ENCODE data around the gene CCDC17. TPM values are rescaled to one million over a fixed set of nuclear protein-coding genes. Genes with fewer than 3 reads are reported as not detected.
A peak's percentile ranks its signal among the peaks of the same experiment; 100 is the strongest.

CCDC17 gene
- total RNA-seq, 1 experiment from 2014 or later, result 3.9 TPM

GRCh38 chr1:45647248-45648021, 23.6 kb upstream of the CCDC17 start:
- BruUV-seq (replicated peaks), result no TSS peak
- Mint-ChIP-seq H3K9me3 (ENCODE audit: unreplicated experiment) (no peaks in the 10 kb centered on the region), H3K27me3 (ENCODE audit: insufficient read depth, unreplicated experiment) (no peaks in the 10 kb centered on the region), H3K36me3 (ENCODE audit: insufficient read depth, unreplicated experiment) (peaks cover 68% of the 10 kb centered on the region), H3K4me3 (ENCODE audit: unreplicated experiment) (no peak overlapping the region), H3K4me1 (ENCODE audit: insufficient read depth, unreplicated experiment) (peaks cover 3% of the 10 kb centered on the region), H3K27ac (ENCODE audit: low read depth, unreplicated experiment) (peak overlapping the region; percentile 43)
- no peak for TF ChIP-seq CTCF (IDR thresholded peaks at IDR 0.05; ENCODE audit: unreplicated experiment)
- ChIA-PET CTCF (interaction anchor here (0.5 to 1.4 kb wide), 3 partner anchors 18 to 142 kb away, joined by 3 read pairs; no protein-coding TSS in a partner anchor), POLR2A (interaction anchor here (1.6 kb wide), 1 partner anchor 8 kb away, joined by 12 read pairs; no protein-coding TSS in a partner anchor)
- no peak for DNase-seq (ENCODE audit: unreplicated experiment)
- intact Hi-C loops (cut with micrococcal nuclease), result no loop called here

GRCh38 chr1:45644661-45645060, 20.8 kb upstream of the CCDC17 start:
- Mint-ChIP-seq H3K27ac (ENCODE audit: low read depth, unreplicated experiment) (peak overlapping the region; percentile 58), H3K27me3 (ENCODE audit: insufficient read depth, unreplicated experiment) (no peaks in the 10 kb centered on the region), H3K9me3 (ENCODE audit: unreplicated experiment) (no peaks in the 10 kb centered on the region), H3K36me3 (ENCODE audit: insufficient read depth, unreplicated experiment) (peaks cover 54% of the 10 kb centered on the region), H3K4me3 (ENCODE audit: unreplicated experiment) (no peak overlapping the region), H3K4me1 (ENCODE audit: insufficient read depth, unreplicated experiment) (peaks cover 3% of the 10 kb centered on the region)
- ChIA-PET POLR2A (interaction anchor here (0.6 to 3.1 kb wide), 6 partner anchors 11 to 44 kb away, joined by 3 to 10 read pairs (median 4); partner anchors contain the start of genes GPBP1L1 and TMEM69), CTCF (interaction anchor here (0.9 kb wide), 1 partner anchor 43 kb away, joined by 3 read pairs; no protein-coding TSS in a partner anchor)
- DNase-seq (ENCODE audit: unreplicated experiment), result no peak
- intact Hi-C loops (cut with micrococcal nuclease), result loop anchor here (1.0 to 5.0 kb wide), 2 partner anchors 42 to 238 kb away; partner anchors contain the start of gene GPBP1L1
- no peak for TF ChIP-seq CTCF (IDR thresholded peaks at IDR 0.05; ENCODE audit: unreplicated experiment)
- BruUV-seq (replicated peaks), result no TSS peak

- peaks cover 3% of the 10 kb centered on the region for H3K4me1 Mint-ChIP-seq (ENCODE audit: insufficient read depth, unreplicated experiment)
- no peak overlapping the region for H3K4me3 Mint-ChIP-seq (ENCODE audit: unreplicated experiment)
- no peaks in the 10 kb centered on the region for H3K9me3 Mint-ChIP-seq (ENCODE audit: unreplicated experiment)
- no peak overlapping the region for H3K27ac Mint-ChIP-seq (ENCODE audit: low read depth, unreplicated experiment)
- intact Hi-C loops (cut with micrococcal nuclease), result loop anchor here (1.0 to 5.0 kb wide), 2 partner anchors 42 to 238 kb away; partner anchors contain the start of gene GPBP1L1
- H3K36me3 Mint-ChIP-seq (ENCODE audit: insufficient read depth, unreplicated experiment), result peaks cover 48% of the 10 kb centered on the region
- no peaks in the 10 kb centered on the region for H3K27me3 Mint-ChIP-seq (ENCODE audit: insufficient read depth, unreplicated experiment)
- BruUV-seq (replicated peaks), result no TSS peak
- no peak for TF ChIP-seq CTCF (IDR thresholded peaks at IDR 0.05; ENCODE audit: unreplicated experiment)
- CTCF ChIA-PET, result interaction anchor here (0.6 to 1.0 kb wide), 2 partner anchors 15 to 129 kb away, joined by 3 to 5 read pairs; no protein-coding TSS in a partner anchor
- DNase-seq (ENCODE audit: unreplicated experiment), result no peak
- POLR2A ChIA-PET, result interaction anchor here (0.6 to 3.1 kb wide), 5 partner anchors 12 to 45 kb away, joined by 3 to 10 read pairs (median 5); partner anchors contain the start of genes GPBP1L1 and TMEM69
Observed at GRCh38 chr1:45643978-45644377, 20.1 kb upstream of the CCDC17 start.

GRCh38 chr1:45643321-45643720, 19.5 kb upstream of the CCDC17 start:
- H3K27ac Mint-ChIP-seq (ENCODE audit: low read depth, unreplicated experiment), result peak overlapping the region; percentile 41
- BruUV-seq (replicated peaks), result no TSS peak
- peaks cover 3% of the 10 kb centered on the region for H3K4me1 Mint-ChIP-seq (ENCODE audit: insufficient read depth, unreplicated experiment)
- no peak for TF ChIP-seq CTCF (IDR thresholded peaks at IDR 0.05; ENCODE audit: unreplicated experiment)
- POLR2A ChIA-PET, result interaction anchor here (0.7 to 3.1 kb wide), 2 partner anchors 43 to 44 kb away, joined by 3 to 10 read pairs; partner anchors contain the start of gene GPBP1L1
- DNase-seq (ENCODE audit: unreplicated experiment), result no peak
- H3K27me3 Mint-ChIP-seq (ENCODE audit: insufficient read depth, unreplicated experiment), result no peaks in the 10 kb centered on the region
- no peak overlapping the region for H3K4me3 Mint-ChIP-seq (ENCODE audit: unreplicated experiment)
- CTCF ChIA-PET, result interaction anchor here (0.6 to 1.0 kb wide), 3 partner anchors 14 to 128 kb away, joined by 3 to 5 read pairs (median 4); no protein-coding TSS in a partner anchor
- H3K9me3 Mint-ChIP-seq (ENCODE audit: unreplicated experiment), result no peaks in the 10 kb centered on the region
- H3K36me3 Mint-ChIP-seq (ENCODE audit: insufficient read depth, unreplicated experiment), result peaks cover 45% of the 10 kb centered on the region
- intact Hi-C loops (cut with micrococcal nuclease), result loop anchor here (5.0 kb wide), 1 partner anchor 239 kb away; no protein-coding TSS in a partner anchor
